H1 (cell line): Measurements from ENCODE around the gene KLHL18. TPM values are rescaled to one million over a fixed set of nuclear protein-coding genes. Genes with fewer than 3 reads are reported as not detected.

ENCODE experiments used
- CTCF ChIA-PET: fragments of 300-600 bp; sonication (Branson Sonifier 250); formaldehyde crosslinking; loops from one replicate; lab custom pipeline; 2021; ENCODE audit not compliant: partially characterized antibody; lab: Charles Lee
- POLR2A ChIA-PET: fragments of 300-600 bp; sonication (Branson Sonifier 250); formaldehyde crosslinking; loops from one replicate; lab custom pipeline; 2021; ENCODE audit warnings: inconsistent platforms; ENCODE audit not compliant: partially characterized antibody; lab: Charles Lee
- DNase-seq, 2 experiments: peaks; one replicate each; pipeline versions ENCODE4 v3.0.0 to v3.0.0-alpha.2; 2010 to 2022; ENCODE audit warnings: low spot score in 2 of 2, low read depth in 1 of 2, mixed read lengths in 1 of 2
- FAIRE-seq: peaks from 2 replicates; lab custom pipeline; 2011; peaks lifted over from hg19 to GRCh38; lab: Jason Lieb, UNC
- H2AFZ ChIP-seq: 2 replicates; pipeline ENCODE4 v1.8.1; 2012; ENCODE audit warnings: low read length, inconsistent platforms
- H2AK5ac ChIP-seq: 2 replicates; pipeline ENCODE4 v1.6.1; 2013; ENCODE audit warnings: low read depth, low read length
- H2BK120ac ChIP-seq: replicated peaks from 2 replicates; pipeline ENCODE3; 2013; ENCODE audit warnings: low read depth, low read length, inconsistent platforms
- H2BK12ac ChIP-seq: 2 replicates; pipeline ENCODE4 v1.6.1; 2013; ENCODE audit warnings: low read depth, low read length
- H2BK15ac ChIP-seq: 2 replicates; pipeline ENCODE4 v1.6.1; 2013; ENCODE audit warnings: low read length
- H2BK20ac ChIP-seq: 2 replicates; pipeline ENCODE4 v1.6.1; 2013; ENCODE audit warnings: low read length
- H2BK5ac ChIP-seq: 2 replicates; pipeline ENCODE4 v1.6.1; 2013; ENCODE audit warnings: low read depth, low read length
- H3K14ac ChIP-seq: 2 replicates; pipeline ENCODE4 v1.6.1; 2013; ENCODE audit warnings: inconsistent platforms; ENCODE audit not compliant: insufficient read length
- H3K18ac ChIP-seq: 2 replicates; pipeline ENCODE4 v1.6.1; 2013; ENCODE audit warnings: low read length; ENCODE audit errors: extremely low read depth
- H3K23ac ChIP-seq: 2 replicates; pipeline ENCODE4 v1.6.1; 2013; ENCODE audit warnings: inconsistent platforms; ENCODE audit not compliant: insufficient read length
- H3K23me2 ChIP-seq: 2 replicates; pipeline ENCODE4 v1.6.1; 2013; ENCODE audit warnings: low read depth, low read length
- H3K27ac ChIP-seq: 2 replicates; pipeline ENCODE4 v1.6.1; 2011; ENCODE audit warnings: low read depth, low read length, inconsistent platforms
- H3K27me3 ChIP-seq, 4 experiments: replicated peaks in 1 of 4; 1 replicate in 1 of 4; 2 replicates in 3 of 4; pipeline versions ENCODE4 v1.6.1 to v1.8.1; 2011 to 2013; ENCODE audit warnings: low read length in 3 of 4, mild to moderate bottlenecking in 3 of 4, inconsistent platforms in 2 of 4, mixed read lengths in 2 of 4, moderate library complexity in 1 of 4; ENCODE audit not compliant: control insufficient read depth in 3 of 4, insufficient read depth in 3 of 4; ENCODE audit errors: extremely low read depth in 1 of 4
- H3K36me3 ChIP-seq, 4 experiments: 2 replicates each; pipeline versions ENCODE4 v1.6.1 to v1.8.1; 2011 to 2013; ENCODE audit warnings: mild to moderate bottlenecking in 4 of 4, low read length in 3 of 4, moderate library complexity in 2 of 4, control low read depth in 1 of 4, inconsistent platforms in 1 of 4; ENCODE audit not compliant: insufficient read depth in 4 of 4, control insufficient read depth in 2 of 4
- H3K4ac ChIP-seq: replicated peaks from 2 replicates; pipeline ENCODE3; 2013; ENCODE audit warnings: low read length, low read depth, mixed read lengths, inconsistent platforms; ENCODE audit not compliant: insufficient read length
- H3K4me1 ChIP-seq, 4 experiments: replicated peaks in 1 of 4; 1 replicate in 1 of 4; 2 replicates in 3 of 4; pipeline versions ENCODE4 v1.6.1 to v1.8.1; 2011 to 2013; ENCODE audit warnings: low read length in 3 of 4, inconsistent platforms in 2 of 4, mixed read lengths in 1 of 4; ENCODE audit not compliant: insufficient read depth in 4 of 4, control insufficient read depth in 3 of 4
- H3K4me2 ChIP-seq, 2 experiments: 2 replicates each; pipeline versions ENCODE4 v1.6.1 to v1.8.1; 2011 to 2013; ENCODE audit warnings: low read depth in 2 of 2, low read length in 2 of 2, control low read depth in 1 of 2, inconsistent platforms in 1 of 2, mild to moderate bottlenecking in 1 of 2; ENCODE audit not compliant: insufficient read depth in 1 of 2
- H3K4me3 ChIP-seq, 4 experiments: fragments of 200-600, 300-600 bp in 1 of 4; sonication (generic), shearing (Covaris generic), sonication (Bioruptor Twin) in 1 of 4; 2 replicates each; pipeline versions ENCODE4 v1.5.1 to v1.8.1; 2011 to 2016; ENCODE audit warnings: low read length in 4 of 4, low read depth in 3 of 4, control low read depth in 2 of 4, inconsistent platforms in 2 of 4, mild to moderate bottlenecking in 2 of 4, mixed read lengths in 1 of 4, moderate library complexity in 1 of 4; ENCODE audit not compliant: insufficient read depth in 2 of 4; ENCODE audit errors: extremely low read depth in 1 of 4
- H3K56ac ChIP-seq: replicated peaks from 2 replicates; pipeline ENCODE3; 2013; ENCODE audit warnings: low read depth, mild to moderate bottlenecking, mixed read lengths, low read length, inconsistent platforms; ENCODE audit not compliant: insufficient read length
- H3K79me1 ChIP-seq: 2 replicates; pipeline ENCODE4 v1.6.1; 2013; ENCODE audit warnings: low read depth, low read length, control low read depth
- H3K79me2 ChIP-seq, 2 experiments: 2 replicates each; pipeline versions ENCODE4 v1.6.1 to v1.8.1; 2012 to 2013; ENCODE audit warnings: low read length in 2 of 2, mild to moderate bottlenecking in 2 of 2, inconsistent platforms in 1 of 2; ENCODE audit not compliant: insufficient read depth in 2 of 2, control insufficient read depth in 1 of 2
- H3K9ac ChIP-seq, 4 experiments: replicated peaks in 1 of 4; 1 replicate in 1 of 4; 2 replicates in 3 of 4; pipeline versions ENCODE4 v1.6.1 to v1.8.1; 2011 to 2013; ENCODE audit warnings: low read depth in 3 of 4, low read length in 3 of 4, control low read depth in 2 of 4, mild to moderate bottlenecking in 2 of 4, moderate library complexity in 2 of 4, inconsistent platforms in 1 of 4; ENCODE audit errors: extremely low read depth in 1 of 4
- H3K9me3 ChIP-seq, 2 experiments: 2 replicates each; pipeline versions ENCODE4 v1.6.1 to v1.8.1; 2012 to 2013; ENCODE audit warnings: mild to moderate bottlenecking in 2 of 2, moderate library complexity in 2 of 2, control low read depth in 1 of 2, inconsistent platforms in 1 of 2, low read depth in 1 of 2, low read length in 1 of 2, mixed read lengths in 1 of 2; ENCODE audit not compliant: insufficient read depth in 2 of 2
- H4K20me1 ChIP-seq, 2 experiments: replicated peaks in 1 of 2; 2 replicates each; pipeline versions ENCODE3 to v1.8.1; 2011 to 2013; ENCODE audit warnings: inconsistent platforms in 2 of 2, low read length in 2 of 2, mild to moderate bottlenecking in 1 of 2; ENCODE audit not compliant: insufficient read depth in 2 of 2, control insufficient read depth in 1 of 2
- H4K5ac ChIP-seq: 2 replicates; pipeline ENCODE4 v1.6.1; 2013; ENCODE audit warnings: low read length, low read depth, mixed read lengths, inconsistent platforms; ENCODE audit not compliant: insufficient read length
- H4K8ac ChIP-seq: 2 replicates; pipeline ENCODE4 v1.8.0; 2013; ENCODE audit warnings: mild to moderate bottlenecking, moderate library complexity, low read length, inconsistent platforms; ENCODE audit not compliant: insufficient read depth; ENCODE audit errors: extremely low read depth
- H4K91ac ChIP-seq: replicated peaks from 2 replicates; pipeline ENCODE3; 2013; ENCODE audit warnings: low read length, mixed read lengths, inconsistent platforms; ENCODE audit not compliant: insufficient read length
- ATF2 ChIP-seq: IDR thresholded peaks from 2 replicates; pipeline ENCODE4 v1.6.1; 2012; ENCODE audit warnings: low read length, inconsistent platforms
- GTF2F1 ChIP-seq: IDR thresholded peaks from 2 replicates; pipeline ENCODE4 v1.6.1; 2012; ENCODE audit warnings: low read depth, low read length, improper control_type of control experiment, borderline replicate concordance
- HDAC2 ChIP-seq, 2 experiments: fragments of 300-600 bp in 1 of 2; sonication (generic) in 1 of 2; IDR thresholded peaks; 2 replicates each; pipeline ENCODE4 v1.6.1; 2011 to 2012; ENCODE audit warnings: low read depth in 2 of 2, low read length in 2 of 2, mild to moderate bottlenecking in 2 of 2, moderate library complexity in 2 of 2, borderline replicate concordance in 1 of 2, inconsistent platforms in 1 of 2
- KDM1A ChIP-seq: fragments of 200-600, 300-600 bp; sonication (generic); IDR thresholded peaks from 2 replicates; pipeline ENCODE4 v1.7.1; 2016; ENCODE audit warnings: mild to moderate bottlenecking, low read length, borderline replicate concordance
- MAX ChIP-seq: IDR thresholded peaks from 2 replicates; pipeline ENCODE4 v1.6.1; 2012; ENCODE audit warnings: inconsistent platforms
- NRF1 ChIP-seq: IDR thresholded peaks from 2 replicates; pipeline ENCODE4 v1.6.1; 2011; ENCODE audit warnings: mild to moderate bottlenecking, low read depth, low read length, improper control_type of control experiment
- POLR2A ChIP-seq, 2 experiments: IDR thresholded peaks; 1 replicate in 1 of 2; 2 replicates in 1 of 2; pipeline ENCODE4 v1.6.1; 2011; ENCODE audit warnings: low read depth in 2 of 2, low read length in 2 of 2, mild to moderate bottlenecking in 2 of 2; ENCODE audit errors: control extremely low read depth in 1 of 2
- RBBP5 ChIP-seq: IDR thresholded peaks from 2 replicates; pipeline ENCODE4 v1.7.1; 2012; ENCODE audit warnings: low read depth, mild to moderate bottlenecking, inconsistent platforms, low read length, moderate library complexity, borderline replicate concordance
- WGBS, 2 experiments: shearing (Covaris generic) in 1 of 2; methylation state at CpG; one replicate each; pipeline versions ENCODE4 v1.1.6 to v1.1.7; 2013 to 2015; ENCODE audit warnings: low lambda C conversion rate in 2 of 2, mixed read lengths in 2 of 2, inconsistent platforms in 1 of 2, low coverage in 1 of 2, missing lambda C conversion rate in 1 of 2; ENCODE audit not compliant: insufficient replicate concordance in 2 of 2, insufficient coverage in 1 of 2, insufficient read length in 1 of 2; ENCODE audit errors: extremely low coverage in 1 of 2, missing lambda C conversion rate in 1 of 2; 5-methylcytosine and 5-hydroxymethylcytosine counted together
- polyA plus RNA-seq, 7 experiments: library from polyadenylated mRNA; depleted of rRNA in 3 of 7; stranded (reverse) in 5 of 7; unstranded in 2 of 7; fragments of >200 nt in 5 of 7; fragments of 200-250 nt in 2 of 7; gene quantifications; 1 replicate in 5 of 7; 2 replicates in 1 of 7; 4 replicates in 1 of 7; pipeline versions ENCODE4 v1.2.1 to v1.2.3, GENCODE V29; 2011 to 2013; ENCODE audit warnings: missing spikeins in 2 of 7, mixed read lengths in 2 of 7
- total RNA-seq: library from RNA; stranded (reverse); fragmentation: NEBNext Ultra II Directional; extraction: Animal tissue kit (Norgen Biotek cat#: 25700); gene quantifications from 2 replicates; pipeline ENCODE4 v1.2.1, GENCODE V29; 2021

KLHL18 gene
- total and polyA plus RNA-seq, 2 of the 8 experiments (the other 6 are each of a cell fraction or from before 2014, with no cell fraction given), result 19.9 to 31.7 TPM

GRCh38 chr3:47283591-47284364 lies 1.0 kb downstream of the KLHL18 start:
- Histone ChIP-seq H3K79me2 (peaks cover 3 to 47% of the 10 kb centered on the region in 2 experiments; a peak in 3 of 4 replicates), H2AK5ac (no peak overlapping the region), H4K91ac (no peak overlapping the region), H3K27me3 (no peaks in the 10 kb centered on the region), H3K56ac (no peak overlapping the region), H3K79me1 (peaks cover 6% of the 10 kb centered on the region; the same call in 1 of the 2 replicates), H3K27ac (no peak overlapping the region), H3K23ac (no peak overlapping the region), H2BK5ac (no peak overlapping the region), H4K5ac (no peak overlapping the region), H3K4me3 (peak overlapping the region; percentile 82 to 98 (median 90)), H2BK20ac (no peak overlapping the region), H3K18ac (no peak overlapping the region; the same call in 1 of the 2 replicates), H2BK120ac (no peak overlapping the region), H3K4me1 (peaks cover 0 to 4% (median under 1%) of the 10 kb centered on the region in 4 experiments; a peak in 3 of 7 replicates), H3K4ac (no peak overlapping the region), H2BK12ac (no peak overlapping the region), H4K20me1 (peaks cover 0 to 2% of the 10 kb centered on the region in 2 experiments), H3K9me3 (no peaks in the 10 kb centered on the region), H3K14ac (no peak overlapping the region), H4K8ac (0 out of 2 replicates have a peak overlapping the region, but pooled peaks have one; percentile 9), H3K4me2 (peak overlapping the region; percentile 78 to 99), H3K36me3 (peaks cover 0 to 12% (median 3%) of the 10 kb centered on the region in 4 experiments; a peak in 4 of 8 replicates), H2AFZ (no peak overlapping the region), H3K23me2 (peaks cover 7% of the 10 kb centered on the region), H2BK15ac (no peak overlapping the region), H3K9ac (peak overlapping the region in 2 of 4 experiments; percentile 87 to 92; a peak in 2 of 7 replicates)
- WGBS, 2 experiments, result 31% methylated on average over 11 of the region's 12 CpGs; no CpG with 5 or more reads in 1 of the 2 experiments
- ChIA-PET POLR2A (interaction anchor here (0.8 to 3.1 kb wide), 7 partner anchors 7 to 274 kb away, joined by 3 to 22 read pairs (median 8); partner anchors contain the start of gene SETD2), CTCF (interaction anchor here (0.5 to 2.4 kb wide), 7 partner anchors 10 to 114 kb away, joined by 3 to 7 read pairs (median 4); no protein-coding TSS in a partner anchor)
- FAIRE-seq (no peak), DNase-seq (peak in 1 of 2 experiments; percentile 60)
- TF ChIP-seq GTF2F1 (no peak), HDAC2 (IDR thresholded peaks at IDR 0.05; ENCODE audit: borderline replicate concordance in 1 of 2, low read depth in 2 of 2, low read length in 2 of 2) (peak in 1 of 2 experiments; percentile 56; a peak in 1 of 4 replicates), POLR2A (IDR thresholded peaks at IDR 0.05; ENCODE audit: control extremely low read depth in 1 of 2, low read depth in 2 of 2, low read length in 2 of 2) (0 out of 3 replicates have a peak, but pooled peaks of 1 of the 2 experiments have one; percentile 22), NRF1 (no peak), RBBP5 (no peak), ATF2 (no peak), KDM1A (peak; percentile 56; the same call in 1 of the 2 replicates), MAX (peak; percentile 20; the same call in 1 of the 2 replicates)
